ENCODE measurements around the gene PDSS2.

PDSS2 gene

DNA sequence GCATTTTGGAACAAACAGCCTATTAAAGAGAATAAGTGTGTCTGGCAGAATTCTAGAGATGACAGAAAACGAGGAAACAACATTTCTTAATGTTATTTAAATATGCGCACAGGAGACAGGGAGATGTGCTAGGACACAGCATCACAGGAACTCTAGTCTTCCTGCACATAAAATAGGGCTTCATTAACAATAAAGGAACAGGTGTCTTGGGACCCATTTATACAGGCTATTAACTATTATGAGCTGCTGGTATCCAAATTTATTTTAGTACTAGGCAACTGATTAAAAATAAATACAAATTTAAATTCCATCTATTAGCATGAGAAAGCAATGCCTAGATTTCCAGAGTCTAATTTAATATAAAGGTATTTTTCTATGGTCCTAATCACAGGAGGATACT, 102.3 kb downstream of the PDSS2 start:
- no peak for DNase-seq

GRCh38 chr6:107355659-107356058, 103.7 kb downstream of the PDSS2 start:
- DNase-seq, result no peak

DNA sequence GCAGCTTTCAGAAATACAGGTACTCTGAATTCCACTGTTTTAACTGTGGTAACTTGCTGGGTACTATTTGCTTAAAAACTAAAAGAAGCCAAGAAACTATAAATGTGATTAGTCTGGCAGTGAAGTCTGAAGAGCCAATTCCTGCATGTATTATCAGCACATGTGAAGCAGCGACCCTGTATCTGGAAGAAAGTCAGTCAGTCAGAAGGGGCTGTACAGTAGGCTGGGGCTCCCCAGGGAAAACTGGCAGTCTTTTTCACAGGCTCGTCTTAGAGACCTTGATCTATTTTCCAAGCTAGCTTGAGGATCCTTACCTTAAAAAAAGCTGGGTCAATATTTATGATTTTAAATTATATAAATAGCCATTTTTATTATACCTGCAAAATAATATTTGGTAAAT, 104.9 kb downstream of the PDSS2 start:
- no peak for DNase-seq

GRCh38 chr6:107353773-107354382, 105.5 kb downstream of the PDSS2 start:
- DNase-seq, result no peak

- no peak for DNase-seq
Measured at GRCh38 chr6:107348224-107348623, 111.1 kb downstream of the PDSS2 start.

GRCh38 chr6:107345393-107345792, 114.0 kb downstream of the PDSS2 start:
- DNase-seq, result peak; percentile 12

GRCh38 chr6:107344981-107345380, 114.4 kb downstream of the PDSS2 start:
- no peak for DNase-seq

DNA sequence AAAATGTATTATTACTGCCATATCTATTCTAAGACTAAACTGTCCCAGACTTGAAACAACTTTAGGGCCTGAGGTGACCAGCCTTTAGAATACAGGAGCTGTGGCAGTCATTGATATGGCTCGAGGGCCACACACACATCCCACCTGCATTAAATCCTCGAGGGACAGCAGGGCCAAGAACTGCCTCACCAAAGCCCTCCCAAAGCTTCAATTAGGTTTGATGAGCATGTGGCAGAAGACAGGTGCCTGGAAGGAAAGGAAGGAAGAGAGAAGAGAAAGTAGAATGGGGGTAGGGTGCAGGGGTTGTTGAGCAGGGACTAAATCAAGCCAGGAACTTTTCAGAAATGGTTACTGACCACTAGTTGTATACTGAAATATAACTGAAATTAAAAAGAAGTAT, 115.0 kb downstream of the PDSS2 start:
- DNase-seq, result no peak

GRCh38 chr6:107342144-107342543, 117.2 kb downstream of the PDSS2 start:
- no peak for DNase-seq

DNA sequence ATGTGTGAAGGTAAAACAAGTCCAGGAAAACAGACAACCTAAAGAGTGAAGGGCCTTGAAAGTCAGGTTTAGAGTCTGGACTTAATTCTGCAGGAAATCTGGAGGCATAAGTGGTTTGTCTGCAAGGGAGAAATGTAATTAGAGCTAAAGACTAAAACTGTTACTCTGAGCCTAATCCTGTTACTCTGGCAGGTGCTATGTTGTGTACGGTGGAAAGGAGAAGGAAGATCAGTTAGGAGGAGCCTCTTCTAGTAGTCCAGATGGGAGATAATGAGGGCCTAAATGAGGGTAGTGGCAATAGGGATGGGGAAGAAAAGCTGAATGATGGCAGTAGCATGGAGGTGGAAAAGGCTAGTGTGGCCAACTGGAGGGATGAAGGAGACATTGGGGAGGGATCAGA, 118.5 kb downstream of the PDSS2 start:
- DNase-seq, result no peak

DNA sequence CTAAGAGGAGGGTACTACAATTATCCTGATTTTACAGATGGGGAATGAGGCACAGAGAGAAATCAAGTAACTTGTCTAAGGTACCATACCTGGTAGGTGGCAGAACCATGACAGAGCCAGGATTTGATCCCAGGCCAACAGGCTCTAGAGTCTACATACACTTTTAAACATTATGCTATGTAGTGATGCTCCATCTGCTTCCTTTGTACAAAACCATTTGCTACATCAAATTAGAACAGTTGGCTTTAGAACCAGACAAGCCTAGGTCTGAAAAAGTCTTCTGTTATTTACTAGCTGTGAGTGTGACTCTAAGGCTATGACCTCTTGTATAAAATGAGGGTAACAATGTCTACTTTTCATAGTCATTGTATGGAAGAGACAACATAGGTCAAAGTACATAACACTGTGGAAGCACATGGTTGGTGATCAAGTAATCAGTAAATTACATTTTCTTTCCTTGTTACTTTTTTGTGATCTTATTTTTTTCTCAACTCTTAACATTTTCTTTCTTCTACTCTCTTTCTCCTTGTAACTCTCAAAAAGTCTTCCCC, 122.1 kb downstream of the PDSS2 start:
- no peak for DNase-seq

DNA sequence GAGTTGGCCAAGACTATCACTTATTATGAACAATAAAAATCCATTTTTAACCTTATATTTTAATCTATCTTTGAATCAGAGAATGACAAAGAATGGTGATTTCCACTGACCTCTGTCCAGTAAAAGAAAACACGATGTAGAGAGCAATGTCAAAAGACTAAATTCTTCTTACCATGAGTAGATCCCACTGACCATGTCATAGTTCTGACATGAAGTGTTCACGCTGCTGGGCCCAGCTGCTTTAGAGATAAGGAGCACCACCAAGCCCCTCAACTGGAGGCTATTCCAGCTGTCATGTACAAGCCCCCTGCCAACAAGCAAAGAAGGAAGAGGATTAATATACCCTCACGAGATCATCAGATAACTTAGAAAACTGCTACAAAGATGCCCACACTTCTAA, 125.3 kb downstream of the PDSS2 start:
- no peak for DNase-seq

DNA sequence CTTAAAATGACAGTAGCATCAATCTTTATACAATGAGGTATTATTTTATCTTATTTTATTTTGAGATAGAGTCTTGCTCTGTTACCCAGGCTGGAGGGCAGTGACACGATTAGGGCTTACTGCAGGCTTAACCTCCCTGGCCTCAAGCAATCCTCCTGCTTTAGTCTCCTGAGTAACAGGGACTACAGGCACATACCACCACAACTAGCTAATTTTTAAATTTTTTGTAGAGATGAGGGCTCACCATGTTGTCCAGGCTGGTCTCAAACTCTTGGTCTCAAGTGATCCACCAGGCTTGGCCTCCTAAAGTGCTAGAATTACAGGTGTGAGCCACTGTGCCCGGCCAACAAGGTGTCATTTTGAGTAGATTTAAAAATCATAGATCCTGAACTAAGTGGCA, 125.9 kb downstream of the PDSS2 start:
- DNase-seq, result no peak

DNA sequence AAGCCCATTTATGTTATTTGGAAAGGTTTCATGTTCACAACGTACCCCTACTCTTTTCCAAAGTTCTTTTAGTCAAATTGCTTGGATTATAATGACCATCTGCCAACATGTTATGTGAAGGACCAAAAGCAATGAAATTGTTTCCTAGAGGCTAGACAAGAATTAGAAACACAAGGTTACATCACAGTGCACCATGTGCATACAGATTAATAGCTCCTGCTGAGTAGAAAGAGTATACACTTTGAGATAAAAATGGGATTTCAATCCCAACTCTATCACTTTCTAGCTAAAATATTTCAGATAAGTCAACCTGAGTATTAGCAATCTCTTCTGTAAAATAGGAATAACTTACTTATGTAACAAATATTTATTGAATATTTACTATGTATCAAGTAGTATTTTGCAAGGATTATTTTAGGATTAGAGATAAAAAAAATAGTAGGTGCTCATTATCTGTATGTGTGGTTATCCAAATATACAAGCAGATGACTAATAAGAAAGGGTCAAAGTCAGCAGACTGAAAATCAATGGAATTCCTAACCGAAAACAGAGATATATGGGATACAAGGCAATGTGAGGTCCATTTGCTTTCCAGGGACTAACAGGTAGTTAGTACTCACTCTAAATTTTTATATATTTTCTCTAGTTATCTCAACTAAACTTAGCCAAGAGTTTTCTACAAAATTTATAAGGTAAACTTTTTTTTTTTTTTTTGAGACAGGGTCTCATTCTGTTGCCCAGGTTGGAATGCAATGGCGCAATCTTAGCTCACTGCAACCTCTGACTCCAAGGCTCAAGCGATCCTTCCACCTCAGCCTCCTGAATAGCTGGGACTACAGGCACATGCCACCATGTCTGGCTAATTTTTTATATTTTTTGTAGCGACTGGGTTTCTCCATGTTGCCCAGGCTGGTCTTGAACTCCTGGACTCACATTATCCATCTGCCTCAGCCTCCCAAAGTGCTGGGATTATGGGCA, 127.7 kb downstream of the PDSS2 start:
- no peak for DNase-seq

- no peak for DNase-seq
Measured at GRCh38 chr6:107330168-107330567, 129.2 kb downstream of the PDSS2 start.

GRCh38 chr6:107329063-107329860, 130.1 kb downstream of the PDSS2 start:
- DNase-seq, result no peak

- DNase-seq, result no peak
Measured at GRCh38 chr6:107328081-107328480, 131.3 kb downstream of the PDSS2 start.

- DNase-seq, result peak; percentile 90
Measured at GRCh38 chr6:107323133-107323785, 136.1 kb downstream of the PDSS2 start.

DNA sequence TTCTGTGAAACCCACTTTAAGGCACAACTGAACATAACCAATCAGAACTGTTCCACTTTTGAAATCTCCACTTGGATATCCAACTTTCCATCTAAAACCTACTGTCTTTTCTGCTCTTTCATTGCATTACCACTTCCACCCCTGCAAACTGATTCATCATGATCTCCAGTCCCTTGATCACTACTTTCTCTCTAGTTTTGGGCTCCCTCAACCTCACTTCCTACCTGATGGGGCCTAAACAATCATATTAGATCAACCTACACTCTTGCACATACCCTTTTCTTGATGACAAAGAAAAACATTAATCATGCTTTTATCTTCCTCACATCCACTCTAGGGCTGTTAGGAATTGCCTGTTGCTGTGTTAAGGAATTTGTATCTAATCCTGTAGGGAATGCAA, 137.6 kb downstream of the PDSS2 start:
- no peak for DNase-seq

DNA sequence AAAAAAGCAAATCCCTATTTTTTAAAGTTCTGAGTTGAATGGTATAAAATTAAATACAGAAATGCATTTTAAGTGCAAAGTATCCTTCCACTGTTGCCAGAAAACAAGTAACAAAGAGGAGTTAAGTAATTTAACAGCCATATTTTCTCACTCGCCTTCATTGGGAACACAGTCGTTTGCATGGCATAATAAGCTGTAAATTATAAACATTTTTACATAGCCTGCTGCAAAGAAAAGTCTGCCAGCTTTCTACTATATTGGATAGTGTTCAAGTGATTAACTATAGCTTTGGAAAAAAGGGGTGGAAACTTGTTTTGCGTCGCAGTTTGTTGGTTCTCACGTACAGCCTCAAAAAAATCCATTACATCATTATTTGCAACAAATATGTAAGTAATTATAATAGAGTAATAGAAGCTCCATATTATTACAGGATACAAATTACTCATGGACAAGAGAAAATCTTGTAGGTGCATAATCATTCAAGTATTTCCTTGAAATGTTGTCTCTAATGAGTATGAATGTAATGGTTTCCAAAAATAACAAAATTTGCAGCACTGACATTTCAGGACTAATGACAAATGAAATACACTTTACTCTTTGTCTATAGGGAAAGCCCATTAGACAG, 139.3 kb downstream of the PDSS2 start:
- peak; percentile 78 for DNase-seq

DNA sequence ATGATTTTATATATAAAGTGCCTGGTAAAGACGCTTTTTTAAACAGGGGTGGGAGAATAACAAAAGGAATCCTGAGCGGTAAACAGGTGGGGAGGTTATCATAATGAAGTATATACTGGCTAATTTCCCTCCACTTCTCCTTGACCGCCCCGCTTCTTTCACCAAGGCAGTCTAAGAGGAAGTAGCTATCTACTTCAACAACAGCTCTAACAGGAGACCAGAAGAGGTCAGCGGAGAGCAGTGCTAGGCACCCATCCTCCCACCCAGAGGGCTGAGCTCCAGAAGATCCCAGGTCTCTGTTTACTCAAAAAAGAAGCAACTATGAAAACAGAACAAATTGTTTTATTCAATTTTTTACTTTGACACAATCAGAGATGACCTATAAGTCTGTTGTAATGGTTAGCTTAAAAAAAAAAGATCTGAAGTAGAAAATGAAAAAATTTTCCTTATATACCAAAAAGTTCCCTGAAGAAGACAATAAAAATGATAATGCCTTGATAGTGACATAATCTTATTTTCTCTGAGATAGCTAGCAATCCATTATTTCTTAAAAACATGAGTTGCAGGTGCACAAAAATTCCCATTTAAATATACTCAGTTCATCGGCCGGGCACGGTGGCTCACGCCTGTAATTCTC, 141.1 kb downstream of the PDSS2 start:
- DNase-seq, result peak; percentile 64

- DNase-seq, result no peak
Measured at GRCh38 chr6:107315114-107315513, 144.2 kb downstream of the PDSS2 start.
